Epithelial cell of proximal tubule (primary cell): ENCODE measurements around the gene MANSC1. TPM values are rescaled to one million over a fixed set of nuclear protein-coding genes. Genes with fewer than 3 reads are reported as not detected.

Source experiments
- DNase-seq: peaks from one replicate; pipeline ENCODE4 v3.0.0-alpha.2; 2011; ENCODE audit warnings: low read depth
- H3K4me3 ChIP-seq: 2 replicates; pipeline ENCODE4 v1.5.1; 2011; ENCODE audit warnings: low read depth, mild to moderate bottlenecking, low read length
- CTCF ChIP-seq: conservative IDR thresholded peaks from 2 replicates; pipeline ENCODE4 v1.5.1; 2012; ENCODE audit warnings: low read depth, mild to moderate bottlenecking, low read length
- total RNA-seq: library from RNA; depleted of rRNA; stranded (reverse); fragments of >200 nt; gene quantifications from 2 replicates; pipeline ENCODE4 v1.2.3, GENCODE V29; 2015

The MANSC1 gene
- total RNA-seq, 1 donor from 2014 or later = 10.6 TPM

- H3K4me3 ChIP-seq = no peak overlapping the region
- no peak for TF ChIP-seq CTCF
- DNase-seq = no peak
Observed at GRCh38 chr12:12392413-12392812, 42.4 kb upstream of the MANSC1 start.

GRCh38 chr12:12387501-12387900 lies 37.5 kb upstream of the MANSC1 start:
- H3K4me3 ChIP-seq = no peak overlapping the region
- DNase-seq = no peak
- no peak for TF ChIP-seq CTCF

- no peak for TF ChIP-seq CTCF
- no peak for DNase-seq
- H3K4me3 ChIP-seq = no peak overlapping the region
Observed at GRCh38 chr12:12384571-12385340, 34.7 kb upstream of the MANSC1 start.

GRCh38 chr12:12381982-12382381 lies 31.9 kb upstream of the MANSC1 start:
- no peak for TF ChIP-seq CTCF
- no peak overlapping the region for H3K4me3 ChIP-seq
- DNase-seq = no peak

- TF ChIP-seq CTCF = no peak
- DNase-seq = no peak
Observed at GRCh38 chr12:12380949-12381593, 31.0 kb upstream of the MANSC1 start.

GRCh38 chr12:12379831-12380730 lies 30.0 kb upstream of the MANSC1 start:
- H3K4me3 ChIP-seq = no peak overlapping the region
- TF ChIP-seq CTCF = no peak
- no peak for DNase-seq

More at GRCh38 chr12:12380949-12381593, 31.0 kb upstream of the MANSC1 start:
- no peak overlapping the region for H3K4me3 ChIP-seq
